GM18505 (cell line): ENCODE data around the gene HECTD3.

Experiments used
- ATAC-seq: cut with Tn5 transposase; IDR thresholded peaks from one replicate; pipeline ENCODE4 v1.9.1; 2021; ENCODE audit not compliant: unreplicated experiment
- POLR2A ChIP-seq: IDR thresholded peaks from 4 replicates; pipeline ENCODE4 v1.6.1; 2011; ENCODE audit warnings: borderline replicate concordance; ENCODE audit not compliant: insufficient read depth, insufficient read length; ENCODE audit errors: extremely low read depth

Gene HECTD3

GRCh38 chr1:45033356-45033755 is 22.2 kb upstream of the HECTD3 start:
- TF ChIP-seq POLR2A = no peak
- peak; percentile 59 for ATAC-seq

- no peak for ATAC-seq
- no peak for TF ChIP-seq POLR2A
Measured at GRCh38 chr1:45032837-45033236, 21.7 kb upstream of the HECTD3 start.

GRCh38 chr1:45026446-45026845 is 15.3 kb upstream of the HECTD3 start:
- no peak for ATAC-seq
- TF ChIP-seq POLR2A = no peak

GRCh38 chr1:45023663-45024062 is 12.5 kb upstream of the HECTD3 start:
- no peak for TF ChIP-seq POLR2A
- ATAC-seq = no peak

GRCh38 chr1:45018599-45019230 is 7.6 kb upstream of the HECTD3 start:
- TF ChIP-seq POLR2A = no peak

GRCh38 chr1:45016767-45017166 is 5.6 kb upstream of the HECTD3 start:
- ATAC-seq = no peak
- no peak for TF ChIP-seq POLR2A

More at GRCh38 chr1:45018599-45019230, 7.6 kb upstream of the HECTD3 start:
- ATAC-seq = no peak

GRCh38 chr1:45016090-45016697 is 5.1 kb upstream of the HECTD3 start:
- no peak for TF ChIP-seq POLR2A
- no peak for ATAC-seq

GRCh38 chr1:45015683-45016082 is 4.6 kb upstream of the HECTD3 start:
- TF ChIP-seq POLR2A = no peak
- ATAC-seq = no peak

GRCh38 chr1:45014321-45015028 is 3.4 kb upstream of the HECTD3 start:
- ATAC-seq = no peak
- no peak for TF ChIP-seq POLR2A

GRCh38 chr1:45013551-45014209 is 2.6 kb upstream of the HECTD3 start:
- no peak for ATAC-seq
- TF ChIP-seq POLR2A = no peak

- no peak for ATAC-seq
- no peak for TF ChIP-seq POLR2A
Measured at GRCh38 chr1:45012639-45013278, 1.6 kb upstream of the HECTD3 start.

GRCh38 chr1:45011837-45012638 is 914 bp upstream of the HECTD3 start, which contains the start of gene UROD:
TSS of gene UROD (plus strand) at chr1:45012254. CDS start at chr1:45012266, 12 bp downstream.
- TF ChIP-seq POLR2A = peak; percentile 86
- peak; percentile 62 for ATAC-seq

- ATAC-seq = peak; percentile 1
- TF ChIP-seq POLR2A = no peak
Measured at GRCh38 chr1:45009956-45010854, 919 bp downstream of the HECTD3 start.
